Cerebellar cortex (tissue), 1 donor: ENCODE results near the gene CCK.

Source experiments
- DNase-seq: peaks from one replicate; pipeline ENCODE4 v3.0.0-alpha.2; 2015; ENCODE audit warnings: low spot score

CCK gene

DNA sequence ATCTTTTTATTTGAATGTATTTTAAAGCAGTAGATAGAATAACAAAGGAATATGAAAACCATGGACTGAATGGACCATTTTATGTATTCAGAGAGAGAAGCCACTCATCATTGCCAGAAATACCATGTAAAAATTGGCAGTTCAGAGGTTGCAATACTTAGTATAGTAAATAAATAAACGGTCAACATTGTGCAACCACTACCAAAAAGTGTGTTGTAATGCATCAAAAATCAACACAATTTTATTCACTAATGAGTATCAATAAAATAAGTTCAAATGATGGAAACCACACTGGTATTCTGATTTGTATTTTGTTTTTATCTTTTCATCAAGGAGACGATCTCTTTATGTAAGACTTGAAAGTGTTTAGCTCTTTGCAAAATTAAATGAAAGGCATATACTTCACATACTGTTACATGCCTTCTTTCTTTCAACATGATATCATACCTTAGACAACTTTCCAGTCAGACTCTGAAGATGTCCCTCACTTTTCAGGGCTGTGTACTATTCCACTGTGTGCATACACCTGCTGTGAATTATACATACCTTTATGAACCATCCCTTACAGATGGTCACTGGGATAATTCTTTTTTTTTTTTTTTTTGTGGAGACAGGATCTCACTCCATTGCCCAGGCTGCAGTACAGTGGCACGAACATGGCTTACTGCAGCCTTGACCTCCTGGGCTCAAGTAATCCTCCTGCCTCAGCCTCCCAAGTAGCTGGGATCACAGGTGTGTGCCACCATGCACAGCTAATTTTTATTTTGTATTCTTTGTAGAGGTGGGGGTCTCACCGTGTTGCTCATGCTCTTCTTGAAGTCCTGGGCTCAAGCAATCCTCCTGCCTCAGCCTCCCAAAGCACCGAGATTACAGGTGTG lies 40.3 kb downstream of the CCK start:
- DNase-seq: no peak

DNA sequence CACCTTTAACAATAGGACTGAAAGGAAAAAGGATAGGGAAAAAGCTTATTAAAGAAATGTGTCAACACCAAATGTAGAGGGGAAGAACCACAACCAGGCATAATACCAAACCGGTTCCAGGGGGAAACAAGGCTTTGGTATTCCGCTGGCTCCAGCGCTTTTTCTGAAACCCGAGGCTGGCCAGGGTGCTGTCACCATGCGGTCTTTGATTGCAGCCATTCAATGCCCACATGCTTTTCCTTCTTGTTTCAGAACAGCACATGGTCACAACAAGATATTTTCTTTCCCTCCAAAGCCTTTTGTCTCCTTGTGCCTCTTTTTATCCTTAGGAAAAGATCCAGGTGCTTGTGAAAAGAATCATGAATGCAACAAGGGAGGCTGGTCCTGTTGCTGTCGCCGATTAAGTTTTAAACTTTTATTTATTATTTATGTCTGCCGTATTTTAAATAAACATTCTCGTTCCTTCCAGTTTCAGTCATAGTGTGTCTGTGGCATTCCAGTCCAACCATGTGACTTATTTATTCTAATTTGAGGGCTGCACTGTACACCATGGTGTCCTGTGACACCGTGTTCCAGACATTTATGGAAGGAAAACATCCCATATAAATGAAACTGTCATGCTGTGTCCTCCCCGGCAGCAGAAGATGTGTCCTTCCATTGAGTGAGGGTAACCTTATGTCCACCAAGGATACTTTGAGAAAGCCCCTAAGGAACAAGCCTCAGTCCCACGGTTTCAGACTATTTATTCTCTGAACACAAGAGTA lies 41.1 kb downstream of the CCK start:
- no peak for DNase-seq

DNA sequence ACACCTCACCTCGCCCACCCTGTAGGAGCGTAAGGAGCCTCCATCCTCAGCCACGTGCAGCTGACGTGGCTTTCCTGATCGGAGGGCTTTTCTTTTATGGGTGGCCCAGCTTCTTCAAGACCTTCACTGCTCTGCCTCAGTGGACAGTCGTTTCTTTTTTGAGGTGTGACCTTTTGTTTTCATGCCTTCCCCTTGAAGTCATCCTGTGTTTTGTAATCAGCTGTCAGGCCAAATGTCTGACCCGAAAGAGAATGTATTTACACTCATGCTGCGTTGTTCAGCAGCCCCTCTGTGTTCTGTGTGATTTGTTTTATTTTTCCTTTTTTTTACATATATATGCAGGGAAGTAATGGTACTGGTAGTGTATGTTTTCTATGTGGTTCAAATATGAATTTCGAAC lies 41.8 kb downstream of the CCK start:
- DNase-seq: no peak

DNA sequence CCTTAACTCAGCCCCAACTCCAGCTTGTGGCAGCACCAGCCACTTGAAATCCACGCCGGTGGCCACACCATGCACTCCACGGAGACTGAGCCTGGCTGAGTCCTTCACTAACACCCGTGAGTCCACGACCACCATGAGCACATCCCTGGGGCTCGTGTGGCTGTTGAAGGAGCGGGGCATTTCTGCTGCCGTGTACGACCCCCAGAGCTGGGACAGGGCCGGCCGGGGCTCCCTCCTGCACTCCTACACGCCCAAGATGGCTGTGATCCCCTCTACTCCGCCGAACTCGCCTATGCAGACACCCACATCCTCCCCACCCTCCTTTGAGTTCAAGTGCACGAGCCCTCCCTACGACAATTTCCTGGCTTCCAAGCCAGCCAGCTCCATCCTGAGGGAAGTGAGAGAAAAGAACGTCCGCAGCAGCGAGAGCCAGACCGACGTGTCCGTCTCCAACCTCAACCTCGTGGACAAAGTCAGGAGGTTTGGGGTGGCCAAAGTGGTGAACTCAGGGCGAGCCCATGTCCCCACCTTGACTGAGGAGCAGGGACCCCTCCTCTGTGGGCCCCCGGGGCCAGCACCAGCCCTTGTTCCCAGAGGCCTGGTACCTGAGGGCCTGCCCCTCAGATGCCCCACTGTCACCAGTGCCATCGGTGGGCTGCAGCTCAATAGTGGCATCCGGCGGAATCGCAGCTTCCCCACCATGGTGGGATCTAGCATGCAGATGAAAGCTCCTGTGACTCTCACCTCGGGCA lies 42.9 kb downstream of the CCK start:
- DNase-seq: no peak

DNA sequence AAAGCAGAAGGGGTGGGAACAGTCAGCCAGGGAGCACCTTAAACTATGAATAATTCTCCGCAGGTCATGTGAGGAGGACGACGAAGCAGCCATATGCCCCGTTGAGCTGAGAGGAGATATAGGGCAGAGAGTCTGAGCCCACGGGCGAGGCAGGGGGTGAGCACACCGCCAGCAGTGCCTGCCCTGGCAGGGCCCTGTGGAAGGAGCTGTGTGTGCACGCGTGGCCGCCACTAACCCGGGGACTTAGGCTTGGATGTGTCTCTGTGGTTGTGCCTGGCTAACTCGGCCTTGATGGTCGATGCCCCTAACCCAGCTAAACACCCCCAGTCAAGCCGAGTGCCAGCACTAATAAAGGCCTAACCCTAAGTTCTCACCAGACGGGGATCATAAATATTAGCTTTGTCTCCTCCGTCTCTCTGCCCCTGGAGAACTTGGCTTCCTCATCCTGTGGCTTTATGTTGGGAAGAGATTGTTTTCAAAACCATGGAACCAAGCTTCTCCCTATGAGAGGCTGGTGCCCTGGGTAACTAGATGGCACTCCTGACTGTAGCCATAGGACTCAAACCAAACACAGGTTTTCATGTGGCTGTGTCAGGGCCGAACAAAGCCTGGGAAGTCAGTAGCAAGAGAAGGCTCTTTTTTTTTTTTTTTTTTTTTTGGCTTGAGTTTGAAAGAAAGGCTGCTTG lies 45.4 kb downstream of the CCK start:
- DNase-seq: no peak

DNA sequence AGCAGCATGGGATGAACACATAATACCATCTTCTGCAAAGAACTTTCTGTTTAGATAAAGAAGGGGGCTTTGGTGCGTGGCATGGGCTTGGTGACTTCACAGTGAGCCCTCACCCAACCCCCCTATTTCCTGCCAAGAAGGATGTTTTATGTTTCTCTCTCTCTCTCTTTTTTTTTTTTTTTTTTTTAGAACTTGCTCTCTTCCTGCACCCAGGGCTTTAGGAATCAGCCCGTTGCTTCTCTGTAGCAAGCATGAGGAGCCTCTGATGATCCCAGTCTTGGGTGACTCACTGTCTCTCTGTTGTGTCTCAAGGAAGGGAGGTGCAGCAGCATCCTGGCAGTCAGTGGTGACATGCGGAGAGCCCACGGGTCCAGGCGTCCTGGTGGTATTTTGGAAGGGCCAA lies 49.1 kb downstream of the CCK start:
- no peak for DNase-seq

DNA sequence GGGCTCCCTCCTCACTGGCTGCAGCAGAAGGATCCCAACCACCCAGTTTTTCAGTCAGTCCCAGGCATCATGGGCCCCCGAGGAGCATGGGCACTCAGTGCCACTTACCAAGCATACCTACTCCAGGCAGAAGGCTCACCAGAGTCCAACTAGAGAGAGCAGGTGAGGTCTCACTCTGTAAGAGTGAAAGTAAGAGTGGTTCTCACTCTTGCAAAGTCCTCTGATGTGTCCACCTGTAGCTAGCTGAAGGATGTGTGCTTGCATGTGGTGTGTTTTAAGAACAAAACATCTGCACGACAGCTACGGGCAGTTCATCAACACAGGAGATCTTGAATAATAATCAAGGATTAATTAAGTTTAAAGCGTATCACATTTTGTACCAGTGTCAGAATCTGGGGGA lies 49.7 kb downstream of the CCK start:
- no peak for DNase-seq

DNA sequence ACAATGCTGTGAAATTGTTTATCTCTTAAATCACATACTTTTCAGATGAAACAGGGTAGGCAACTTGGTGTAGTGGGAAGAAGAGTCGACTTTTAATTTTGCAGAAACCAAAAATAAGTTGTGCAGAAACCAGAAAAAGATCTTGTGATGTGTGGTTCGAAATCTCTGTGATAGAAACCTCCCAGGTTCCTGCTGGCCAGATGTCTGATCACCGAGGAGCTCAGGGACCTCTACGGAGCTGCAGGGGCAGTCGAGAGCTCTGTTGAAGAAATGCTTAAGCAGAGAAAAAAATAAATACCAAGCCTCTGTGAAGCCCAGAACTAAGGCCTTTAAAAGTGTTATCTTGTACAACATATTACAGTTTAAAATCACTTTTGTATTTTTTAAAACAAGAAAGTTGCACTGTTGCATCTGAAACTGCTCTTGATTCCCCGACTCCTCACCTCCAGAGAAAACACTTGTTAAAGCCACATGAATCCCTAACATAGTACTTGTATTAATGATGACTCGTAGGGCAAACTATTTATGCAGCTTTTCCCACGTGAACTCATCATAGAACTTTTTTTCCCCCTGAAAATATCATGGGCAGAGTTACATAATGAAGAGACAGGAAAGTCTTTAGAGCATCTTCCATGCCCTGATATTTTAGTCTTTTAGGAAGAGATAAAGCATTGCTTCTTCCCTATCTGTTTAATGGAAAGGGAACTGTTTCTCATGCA lies 51.3 kb downstream of the CCK start:
- DNase-seq: no peak

DNA sequence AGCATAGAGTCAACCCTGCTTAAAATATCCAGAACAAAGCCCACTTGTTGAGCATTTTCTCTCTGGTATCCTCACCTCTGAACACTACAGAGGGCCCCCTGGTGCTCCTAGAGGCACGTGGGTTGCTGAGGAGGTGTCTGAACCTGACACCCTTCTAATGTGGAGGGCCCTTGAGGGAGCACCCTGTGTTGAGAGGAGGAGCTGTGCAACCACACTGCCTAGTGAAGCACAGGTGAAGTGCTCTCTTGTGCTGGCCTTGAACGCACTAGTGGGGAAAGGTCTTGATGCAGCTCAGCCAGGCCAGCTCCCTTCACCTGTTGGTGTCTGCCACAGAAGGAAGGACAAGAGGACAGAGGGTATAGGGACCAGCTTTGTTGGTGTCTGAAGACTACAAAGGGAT lies 51.9 kb downstream of the CCK start:
- DNase-seq: no peak

DNA sequence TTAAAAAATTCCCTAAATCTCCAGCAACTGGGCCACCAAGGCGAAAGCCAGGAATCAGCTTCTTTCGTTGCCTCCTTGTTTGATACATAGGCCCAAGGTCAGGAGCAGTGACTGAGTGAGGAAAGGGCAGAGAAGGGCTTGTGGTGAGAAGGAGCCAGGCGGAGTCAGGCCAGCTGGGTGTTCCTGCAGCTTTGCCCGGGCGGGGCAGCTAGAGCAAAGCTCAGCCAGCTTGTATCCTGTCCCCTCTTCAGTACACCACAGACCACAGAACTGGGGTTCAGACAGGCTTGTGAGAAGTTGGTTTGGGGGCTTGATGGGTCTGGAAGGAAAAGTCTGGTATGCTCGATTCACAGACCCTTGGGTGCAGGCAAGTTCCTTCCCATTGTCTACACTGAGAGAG lies 52.6 kb downstream of the CCK start:
- DNase-seq: no peak

DNA sequence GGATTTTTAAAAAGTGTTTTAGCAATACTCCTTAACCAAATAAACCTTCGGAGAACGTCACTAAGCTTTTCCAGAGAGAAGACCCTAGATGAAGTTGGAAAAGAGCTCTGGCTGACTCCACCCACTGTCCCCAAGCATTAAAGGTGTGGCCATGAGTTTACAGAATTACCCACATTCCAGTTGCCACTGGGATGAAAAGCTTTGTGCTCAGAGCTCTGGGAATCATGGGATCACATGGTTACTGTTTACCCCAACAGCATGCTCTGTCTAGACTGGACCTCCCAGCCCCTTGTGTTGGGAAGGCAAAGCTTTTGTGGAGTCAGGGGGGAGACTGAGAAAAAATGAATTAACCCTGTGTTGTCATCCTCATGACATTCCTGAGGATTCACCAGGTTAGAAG lies 55.3 kb downstream of the CCK start:
- DNase-seq: no peak

DNA sequence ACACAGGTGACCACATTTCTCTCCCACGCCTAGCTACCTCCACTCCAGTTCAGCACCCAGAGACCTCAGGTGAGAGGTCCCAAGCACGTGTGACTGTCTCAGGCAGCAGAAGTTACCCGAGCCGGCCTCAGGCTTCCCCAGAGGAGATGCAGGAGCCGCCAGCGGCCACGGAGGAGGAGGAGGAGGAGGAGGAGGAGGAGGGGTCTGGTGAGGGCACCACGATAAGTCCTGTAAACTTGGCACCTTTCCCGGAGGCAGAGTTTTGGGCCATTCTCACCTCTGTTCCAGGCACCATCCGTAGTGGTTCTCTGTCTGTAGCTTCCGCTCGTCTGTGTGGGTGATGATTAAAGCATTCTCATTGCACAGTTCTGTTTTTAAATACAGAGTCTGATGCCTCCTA lies 56.1 kb downstream of the CCK start:
- no peak for DNase-seq
